ENCODE results near the gene ZBTB9. TPM values are rescaled to one million over a fixed set of nuclear protein-coding genes. Genes with fewer than 3 reads are reported as not detected.

Gene ZBTB9
- total RNA-seq, 4 donors from 2014 or later = 2.2 to 4.0 (median 3.2) TPM

DNA sequence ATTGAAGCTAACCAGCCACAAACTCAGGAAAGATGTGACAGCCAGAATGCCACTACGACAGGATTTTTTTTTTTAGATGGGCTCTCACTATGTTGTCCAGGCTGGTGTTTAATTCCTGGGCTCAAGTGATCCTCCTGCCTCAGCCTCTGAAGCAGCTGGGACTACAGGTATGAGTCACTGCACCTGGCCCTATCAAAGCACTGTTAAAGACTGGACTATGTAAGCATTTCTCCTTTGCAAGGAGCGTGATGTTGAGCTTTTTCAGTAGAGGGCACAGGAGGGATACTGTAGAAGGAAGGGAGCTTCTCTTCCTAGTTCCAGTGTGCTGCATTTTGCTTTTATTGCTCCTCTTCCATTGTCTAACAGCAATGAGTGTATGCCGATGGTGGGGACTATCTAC lies 35.8 kb downstream of the ZBTB9 start:
- no peaks in the 10 kb centered on the region for H3K4me1 ChIP-seq
- ATAC-seq = no peak
- H3K27ac ChIP-seq = no peak overlapping the region
- H3K36me3 ChIP-seq = no peaks in the 10 kb centered on the region
- no peaks in the 10 kb centered on the region for H3K9me3 ChIP-seq
- H3K4me3 ChIP-seq = no peak overlapping the region
- WGBS, 2 donors (ENCODE audit: low coverage in 1 of 2) = 43 to 70% methylated on average over 2 to 3 of the region's 3 CpGs
- peaks cover 33% of the 10 kb centered on the region for H3K27me3 ChIP-seq
- TF ChIP-seq POLR2A (IDR thresholded peaks at IDR 0.05) (no peak), POLR2AphosphoS5 (IDR thresholded peaks at IDR 0.05) (no peak), EP300 (IDR thresholded peaks at IDR 0.05) (no peak)
- TF ChIP-seq, protein P1, sequence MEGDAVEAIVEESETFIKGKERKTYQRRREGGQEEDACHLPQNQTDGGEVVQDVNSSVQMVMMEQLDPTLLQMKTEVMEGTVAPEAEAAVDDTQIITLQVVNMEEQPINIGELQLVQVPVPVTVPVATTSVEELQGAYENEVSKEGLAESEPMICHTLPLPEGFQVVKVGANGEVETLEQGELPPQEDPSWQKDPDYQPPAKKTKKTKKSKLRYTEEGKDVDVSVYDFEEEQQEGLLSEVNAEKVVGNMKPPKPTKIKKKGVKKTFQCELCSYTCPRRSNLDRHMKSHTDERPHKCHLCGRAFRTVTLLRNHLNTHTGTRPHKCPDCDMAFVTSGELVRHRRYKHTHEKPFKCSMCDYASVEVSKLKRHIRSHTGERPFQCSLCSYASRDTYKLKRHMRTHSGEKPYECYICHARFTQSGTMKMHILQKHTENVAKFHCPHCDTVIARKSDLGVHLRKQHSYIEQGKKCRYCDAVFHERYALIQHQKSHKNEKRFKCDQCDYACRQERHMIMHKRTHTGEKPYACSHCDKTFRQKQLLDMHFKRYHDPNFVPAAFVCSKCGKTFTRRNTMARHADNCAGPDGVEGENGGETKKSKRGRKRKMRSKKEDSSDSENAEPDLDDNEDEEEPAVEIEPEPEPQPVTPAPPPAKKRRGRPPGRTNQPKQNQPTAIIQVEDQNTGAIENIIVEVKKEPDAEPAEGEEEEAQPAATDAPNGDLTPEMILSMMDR (IDR thresholded peaks at IDR 0.05) = no peak

DNA sequence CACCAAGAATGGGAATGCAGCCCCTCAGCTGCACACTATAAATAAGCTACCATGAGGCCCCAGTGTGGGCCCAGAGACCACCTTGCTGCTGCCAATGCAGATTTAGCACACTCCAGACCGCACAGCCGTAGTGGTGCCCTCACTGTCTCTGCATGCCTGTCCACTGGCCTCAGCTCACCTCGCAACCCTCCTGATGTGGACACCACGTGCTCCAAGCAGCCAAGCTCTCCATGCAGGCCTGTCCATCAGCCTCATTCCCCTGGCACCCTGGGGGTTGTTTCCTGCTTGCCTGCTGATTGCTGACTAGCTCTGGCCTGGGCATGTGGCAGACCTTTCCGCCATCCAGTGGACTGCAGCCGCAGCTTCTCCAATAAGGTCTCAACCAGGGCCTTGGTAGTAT lies 36.2 kb downstream of the ZBTB9 start:
- Histone ChIP-seq H3K27me3 (peaks cover 33% of the 10 kb centered on the region), H3K27ac (no peak overlapping the region), H3K4me1 (no peaks in the 10 kb centered on the region), H3K4me3 (no peak overlapping the region), H3K9me3 (no peaks in the 10 kb centered on the region), H3K36me3 (no peaks in the 10 kb centered on the region)
- TF ChIP-seq POLR2A (IDR thresholded peaks at IDR 0.05) (no peak), POLR2AphosphoS5 (IDR thresholded peaks at IDR 0.05) (no peak), EP300 (IDR thresholded peaks at IDR 0.05) (no peak)
- TF ChIP-seq, protein P1 (IDR thresholded peaks at IDR 0.05) = no peak
- WGBS, 2 donors (ENCODE audit: low coverage in 1 of 2) = 78 to 93% methylated on average over 2 to 5 of the region's 6 CpGs
- no peak for ATAC-seq

DNA sequence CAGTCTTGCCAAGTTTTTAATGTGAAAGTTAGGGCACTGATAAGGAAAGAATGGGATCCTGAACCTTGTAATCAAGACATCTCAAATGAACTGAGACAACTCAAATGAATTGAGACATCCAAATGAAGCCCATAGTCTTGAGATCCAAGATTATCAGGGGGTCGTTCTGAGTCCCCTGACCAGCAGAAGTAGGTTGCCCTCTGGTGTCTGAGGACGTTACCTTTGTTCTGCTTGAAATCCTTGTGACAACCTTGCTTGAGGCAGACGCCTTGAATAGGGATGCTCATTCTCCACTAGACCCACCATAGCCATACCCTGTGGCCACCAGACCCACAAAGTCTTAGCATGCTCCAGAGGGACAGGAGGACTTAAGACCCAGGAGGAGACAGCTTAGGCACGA lies 37.7 kb downstream of the ZBTB9 start:
- no peaks in the 10 kb centered on the region for H3K4me1 ChIP-seq
- H3K4me3 ChIP-seq = no peak overlapping the region
- WGBS, 2 donors (ENCODE audit: low coverage in 1 of 2) = 0 to 19% methylated on average over 1 to 3 of the region's 4 CpGs
- peaks cover 30% of the 10 kb centered on the region for H3K27me3 ChIP-seq
- no peaks in the 10 kb centered on the region for H3K36me3 ChIP-seq
- TF ChIP-seq, protein P1 (IDR thresholded peaks at IDR 0.05) = no peak
- TF ChIP-seq POLR2A (IDR thresholded peaks at IDR 0.05) = no peak
- TF ChIP-seq POLR2AphosphoS5 (IDR thresholded peaks at IDR 0.05) = no peak
- TF ChIP-seq EP300 (IDR thresholded peaks at IDR 0.05) = no peak
- no peaks in the 10 kb centered on the region for H3K9me3 ChIP-seq
- ATAC-seq = no peak
- no peak overlapping the region for H3K27ac ChIP-seq

GRCh38 chr6:33497157-33497556 lies 42.8 kb downstream of the ZBTB9 start:
- TF ChIP-seq, protein P1 (IDR thresholded peaks at IDR 0.05) = no peak
- TF ChIP-seq POLR2A (IDR thresholded peaks at IDR 0.05) (no peak), POLR2AphosphoS5 (IDR thresholded peaks at IDR 0.05) (no peak), EP300 (IDR thresholded peaks at IDR 0.05) (no peak)
- WGBS, 2 donors (ENCODE audit: low coverage in 1 of 2) = 71 to 80% methylated on average over 1 to 2 of the region's 7 CpGs
- no peaks in the 10 kb centered on the region for H3K4me1 ChIP-seq
- H3K4me3 ChIP-seq = no peak overlapping the region
- peaks cover 11% of the 10 kb centered on the region for H3K27me3 ChIP-seq
- no peaks in the 10 kb centered on the region for H3K9me3 ChIP-seq
- no peak for ATAC-seq
- no peaks in the 10 kb centered on the region for H3K36me3 ChIP-seq
- no peak overlapping the region for H3K27ac ChIP-seq

- peaks cover 0 to 10% (median 0%) of the 10 kb centered on the region in 3 donors for H3K9me3 ChIP-seq
- no peak for ATAC-seq
- H3K4me1 ChIP-seq = no peaks in the 10 kb centered on the region
- no peak overlapping the region for H3K27ac ChIP-seq
- H3K27me3 ChIP-seq = peaks cover 31% of the 10 kb centered on the region
- TF ChIP-seq POLR2AphosphoS5 (IDR thresholded peaks at IDR 0.05) = no peak
- no peak for TF ChIP-seq POLR2A (IDR thresholded peaks at IDR 0.05)
- TF ChIP-seq EP300 (IDR thresholded peaks at IDR 0.05) = no peak
- TF ChIP-seq, protein P1 (IDR thresholded peaks at IDR 0.05) = no peak
- no CpG with 5 or more reads among the region's 23 CpGs for WGBS, 2 donors (ENCODE audit: low coverage in 1 of 2)
- no peaks in the 10 kb centered on the region for H3K36me3 ChIP-seq
- no peak overlapping the region for H3K4me3 ChIP-seq
These were observed 48.1 kb downstream of the ZBTB9 start for GRCh38 chr6:33502486-33502885.

All from gastroesophageal sphincter (tissue), 4 donors.